Mononuclear cell (primary cell): ENCODE measurements around the gene MTERF2. TPM values are rescaled to one million over a fixed set of nuclear protein-coding genes. Genes with fewer than 3 reads are reported as not detected.

Source experiments
- H3K27me3 ChIP-seq: 2 replicates; pipeline ENCODE4 v1.6.0; 2011; ENCODE audit warnings: low read length, control low read depth; ENCODE audit not compliant: insufficient read depth
- H3K4me1 ChIP-seq: 2 replicates; pipeline ENCODE4 v1.5.1; 2011; ENCODE audit warnings: mild to moderate bottlenecking, low read length, control low read depth; ENCODE audit not compliant: insufficient read depth
- H3K4me3 ChIP-seq: 2 replicates; pipeline ENCODE4 v1.5.1; 2011; ENCODE audit warnings: mild to moderate bottlenecking, low read length, moderate library complexity
- H3K9me3 ChIP-seq: 2 replicates; pipeline ENCODE4 v1.5.1; 2011; ENCODE audit warnings: low read depth, mild to moderate bottlenecking, control low read depth, low read length
- total RNA-seq: library from RNA; depleted of rRNA; stranded (reverse); fragments of >200 nt; gene quantifications from one replicate; pipeline ENCODE4 v1.2.3, GENCODE V29; 2012

MTERF2 gene
- total RNA-seq, 1 donor: 4.3 TPM

DNA sequence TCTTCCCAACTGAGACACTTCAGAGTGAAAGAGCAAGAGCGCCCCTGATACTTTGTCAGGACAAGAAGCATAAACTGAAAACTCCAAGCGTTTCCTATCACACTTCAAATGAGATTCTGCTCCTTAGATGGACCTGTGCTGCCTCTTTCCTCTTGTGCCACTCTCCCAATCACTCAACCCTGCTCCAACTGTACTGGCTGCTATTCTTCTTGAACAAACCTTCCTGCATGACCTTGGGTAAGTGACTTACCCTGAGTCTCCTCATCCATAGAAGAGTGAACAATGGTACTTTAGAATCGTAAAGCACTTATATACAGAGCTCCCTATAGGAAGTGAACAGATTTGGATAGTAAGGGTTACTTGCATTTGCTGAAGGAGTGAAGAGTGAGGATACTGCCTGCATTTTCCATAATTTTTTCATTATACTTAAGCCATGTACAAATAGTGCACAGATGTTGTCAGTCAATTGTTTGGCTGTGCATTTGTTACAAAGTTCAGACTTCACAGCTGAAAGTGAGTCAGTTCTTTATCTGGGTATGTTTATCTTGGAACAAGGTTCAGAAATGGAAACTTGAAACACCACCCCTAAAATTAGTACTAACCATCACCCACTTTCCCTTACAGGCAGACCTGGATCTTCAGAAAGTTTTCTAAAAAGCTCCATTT lies 10.8 kb downstream of the MTERF2 start:
- no peak overlapping the region for H3K4me3 ChIP-seq

DNA sequence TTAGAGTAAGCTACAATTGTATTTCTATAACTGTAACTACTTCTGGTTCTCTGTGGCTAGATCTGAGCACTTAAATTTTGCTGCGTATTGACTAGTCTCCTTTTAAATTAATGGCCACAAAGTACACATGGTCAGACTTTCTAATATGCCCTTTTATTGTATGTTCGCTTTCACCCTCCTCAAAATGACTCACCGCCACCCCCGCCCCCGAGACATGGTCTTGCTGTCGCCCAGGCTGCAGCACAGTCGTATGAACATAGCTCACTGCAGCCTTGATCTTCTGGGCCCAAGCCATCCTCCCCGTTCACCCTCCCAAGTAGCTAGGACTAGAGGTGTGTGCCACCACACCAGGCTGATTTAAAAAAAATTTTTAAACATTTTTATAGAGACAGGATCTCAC lies 11.8 kb downstream of the MTERF2 start:
- no peaks in the 10 kb centered on the region for H3K9me3 ChIP-seq
- H3K4me1 ChIP-seq: no peaks in the 10 kb centered on the region
- H3K27me3 ChIP-seq: no peaks in the 10 kb centered on the region
- no peak overlapping the region for H3K4me3 ChIP-seq

More for the DNA sequence above, 10.8 kb downstream of the MTERF2 start:
- H3K4me1 ChIP-seq: no peaks in the 10 kb centered on the region
- no peaks in the 10 kb centered on the region for H3K27me3 ChIP-seq
- no peaks in the 10 kb centered on the region for H3K9me3 ChIP-seq

DNA sequence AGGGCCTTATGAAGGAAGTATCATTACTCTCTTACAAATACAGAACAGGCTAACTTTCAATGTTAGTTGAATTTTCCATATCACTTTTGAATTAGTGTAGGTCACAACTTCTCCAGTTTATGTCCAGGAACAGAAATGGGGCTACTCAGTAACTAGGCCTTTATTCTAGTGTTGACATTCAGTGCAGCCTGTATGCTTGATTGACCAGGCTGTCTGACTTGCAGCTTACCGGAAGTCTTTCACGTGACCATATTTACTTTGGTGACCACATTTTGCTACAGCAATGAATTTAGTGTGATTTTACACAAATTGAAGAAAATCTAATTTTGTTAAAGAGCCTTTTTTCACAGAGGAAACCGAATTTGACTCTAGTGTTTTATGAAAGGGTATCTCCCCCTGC lies 12.4 kb downstream of the MTERF2 start:
- Histone ChIP-seq H3K4me3 (no peak overlapping the region), H3K4me1 (no peaks in the 10 kb centered on the region), H3K9me3 (no peaks in the 10 kb centered on the region), H3K27me3 (no peaks in the 10 kb centered on the region)

GRCh38 chr12:106973545-106973944 lies 13.4 kb downstream of the MTERF2 start:
- Histone ChIP-seq H3K27me3 (no peaks in the 10 kb centered on the region), H3K4me3 (no peak overlapping the region), H3K9me3 (no peaks in the 10 kb centered on the region), H3K4me1 (no peaks in the 10 kb centered on the region)

GRCh38 chr12:106971065-106971464 lies 15.9 kb downstream of the MTERF2 start:
- no peaks in the 10 kb centered on the region for H3K27me3 ChIP-seq
- H3K4me3 ChIP-seq: no peak overlapping the region
- no peaks in the 10 kb centered on the region for H3K9me3 ChIP-seq
- no peaks in the 10 kb centered on the region for H3K4me1 ChIP-seq

GRCh38 chr12:106964526-106964925 lies 22.4 kb downstream of the MTERF2 start:
- Histone ChIP-seq H3K4me1 (no peaks in the 10 kb centered on the region), H3K4me3 (no peak overlapping the region), H3K9me3 (no peaks in the 10 kb centered on the region), H3K27me3 (no peaks in the 10 kb centered on the region)

DNA sequence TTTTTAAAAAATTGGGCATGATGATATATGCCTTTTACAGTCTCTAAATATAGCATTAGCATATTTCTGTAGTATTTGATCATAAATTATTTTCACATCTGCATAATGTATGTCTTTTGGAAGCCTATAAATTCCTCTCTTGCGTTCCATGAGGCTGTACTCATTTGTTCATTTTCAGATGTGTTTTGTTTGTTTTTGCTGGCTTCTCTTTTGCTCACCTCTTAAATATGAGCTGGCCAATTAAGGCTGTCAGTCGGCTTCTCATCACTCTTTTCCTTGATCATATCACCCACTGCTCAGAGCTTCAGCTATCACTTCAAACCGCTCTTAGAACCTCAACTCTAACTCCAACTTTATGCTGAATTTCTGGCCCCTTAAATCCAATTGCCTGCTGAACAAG lies 24.7 kb downstream of the MTERF2 start:
- no peaks in the 10 kb centered on the region for H3K27me3 ChIP-seq
- no peaks in the 10 kb centered on the region for H3K9me3 ChIP-seq
- peaks cover 6% of the 10 kb centered on the region for H3K4me1 ChIP-seq
- no peak overlapping the region for H3K4me3 ChIP-seq

DNA sequence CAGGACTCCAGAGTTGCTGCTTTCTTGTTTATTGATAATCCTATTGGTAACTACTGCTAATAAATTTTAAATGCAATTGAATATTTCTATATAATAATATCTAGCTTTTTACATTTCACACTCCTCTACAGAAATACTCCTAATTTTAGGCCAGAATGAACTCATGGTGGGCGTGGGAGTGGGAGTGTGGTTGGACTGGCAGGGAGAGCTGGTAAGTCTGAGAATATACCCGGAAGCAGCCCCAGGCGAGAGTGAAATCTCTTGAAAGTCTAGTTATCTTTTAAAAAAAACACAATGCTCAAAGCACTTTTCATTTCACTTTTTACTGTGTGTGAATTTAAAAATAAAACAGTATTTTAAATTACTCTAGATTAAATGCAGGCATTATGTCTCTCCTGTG lies 26.5 kb downstream of the MTERF2 start:
- Histone ChIP-seq H3K4me1 (peaks cover 12% of the 10 kb centered on the region), H3K27me3 (no peaks in the 10 kb centered on the region), H3K9me3 (no peaks in the 10 kb centered on the region), H3K4me3 (no peak overlapping the region)

- Histone ChIP-seq H3K9me3 (no peaks in the 10 kb centered on the region), H3K27me3 (peaks cover 9% of the 10 kb centered on the region), H3K4me1 (peaks cover 18% of the 10 kb centered on the region), H3K4me3 (no peak overlapping the region)
Observed at GRCh38 chr12:106957583-106957982, 29.4 kb downstream of the MTERF2 start.

GRCh38 chr12:106956048-106956578 lies 30.8 kb downstream of the MTERF2 start:
- Histone ChIP-seq H3K4me3 (peak overlapping the region; percentile 73), H3K27me3 (peaks cover 9% of the 10 kb centered on the region), H3K4me1 (peaks cover 18% of the 10 kb centered on the region), H3K9me3 (no peaks in the 10 kb centered on the region)

DNA sequence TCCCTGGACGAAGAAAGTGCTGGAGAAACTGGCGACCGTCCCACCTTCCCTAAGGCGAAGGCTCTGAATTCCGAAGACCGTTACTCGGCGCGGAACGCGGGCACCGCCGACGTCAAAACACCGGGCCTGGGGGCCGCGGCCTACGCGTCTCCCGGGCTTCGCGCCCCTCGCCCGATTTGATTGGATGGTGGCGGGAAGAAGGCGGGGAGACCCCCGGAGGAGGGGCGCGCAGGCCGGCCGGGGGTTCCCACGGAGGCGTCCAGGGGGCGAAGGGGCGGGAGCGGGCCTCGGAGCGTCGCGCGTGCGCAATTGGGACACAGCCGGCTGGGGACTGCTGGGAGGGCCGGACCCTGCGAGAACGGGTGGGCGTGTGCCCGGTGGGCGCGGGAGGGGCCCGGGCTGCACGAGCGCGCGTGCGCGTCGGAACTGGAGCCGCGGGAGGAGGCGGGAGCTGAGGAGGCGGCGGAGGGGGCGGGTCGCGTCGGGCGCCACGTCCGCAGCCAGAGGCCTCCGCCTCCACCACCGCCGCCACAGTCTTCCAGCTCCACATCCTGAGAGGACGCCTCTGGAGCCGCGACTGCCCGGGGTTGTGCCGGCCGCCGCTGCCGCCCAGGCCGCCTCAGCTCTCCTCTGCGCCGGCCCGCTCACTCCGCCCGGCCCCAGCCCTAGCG lies 31.4 kb downstream of the MTERF2 start, which contains the start of gene TMEM263:
TMEM263 (plus strand) TSS at position 531 of the 671 bp plus-strand sequence. CDS start 11,210 bp downstream, outside the sequence.
- Histone ChIP-seq H3K9me3 (no peaks in the 10 kb centered on the region), H3K4me1 (peaks cover 18% of the 10 kb centered on the region), H3K4me3 (peak within 1 kb of the TSS; percentile 73)

GRCh38 chr12:106954462-106955376 lies 32.2 kb downstream of the MTERF2 start:
- Histone ChIP-seq H3K4me1 (peaks cover 18% of the 10 kb centered on the region), H3K9me3 (no peaks in the 10 kb centered on the region), H3K27me3 (peaks cover 9% of the 10 kb centered on the region), H3K4me3 (peak overlapping the region; percentile 73)

More for the DNA sequence above, 31.4 kb downstream of the MTERF2 start, which contains the start of gene TMEM263:
- H3K27me3 ChIP-seq: peaks cover 9% of the 10 kb centered on the region

GRCh38 chr12:106953352-106954250 lies 33.3 kb downstream of the MTERF2 start:
- Histone ChIP-seq H3K9me3 (peaks cover 9% of the 10 kb centered on the region), H3K4me1 (peaks cover 12% of the 10 kb centered on the region), H3K27me3 (peaks cover 14% of the 10 kb centered on the region), H3K4me3 (no peak overlapping the region)

GRCh38 chr12:106950591-106950990 lies 36.4 kb downstream of the MTERF2 start:
- no peak overlapping the region for H3K4me3 ChIP-seq
- peaks cover 23% of the 10 kb centered on the region for H3K27me3 ChIP-seq
- H3K9me3 ChIP-seq: peaks cover 9% of the 10 kb centered on the region
- H3K4me1 ChIP-seq: peaks cover 6% of the 10 kb centered on the region
